ENCODE measurements around the gene CRTC1. TPM values are rescaled to one million over a fixed set of nuclear protein-coding genes. Genes with fewer than 3 reads are reported as not detected.

Gene CRTC1
- total and polyA plus RNA-seq, 2 of the 13 experiments (the other 11 are each of a cell fraction or from before 2014, with no cell fraction given): 2.0 to 2.7 TPM

- TF ChIP-seq STAT6 (CRISPR knock-in tag; IDR thresholded peaks at IDR 0.05; ENCODE audit: borderline replicate concordance) (no peak), RARA (CRISPR knock-in tag; IDR thresholded peaks at IDR 0.05) (peak; percentile 82), SAP130 (CRISPR knock-in tag; IDR thresholded peaks at IDR 0.05; ENCODE audit: low read depth) (peak; percentile 39; the same call in 1 of the 2 replicates), ZNF367 (CRISPR knock-in tag; IDR thresholded peaks at IDR 0.05; ENCODE audit: borderline replicate concordance) (no peak), ZNF160 (CRISPR knock-in tag; IDR thresholded peaks at IDR 0.05) (0 out of 2 replicates have a peak, but pooled peaks have one; percentile 46), HNF4G (IDR thresholded peaks at IDR 0.05; ENCODE audit: borderline replicate concordance, low read depth, low read length) (no peak), HNF4G (CRISPR knock-in tag; IDR thresholded peaks at IDR 0.05; ENCODE audit: borderline replicate concordance, low read depth) (peak; percentile 73; the same call in 1 of the 2 replicates), MAZ (IDR thresholded peaks at IDR 0.05; ENCODE audit: borderline replicate concordance, low read depth, low read length) (no peak), MAZ (CRISPR knock-in tag; IDR thresholded peaks at IDR 0.05; ENCODE audit: low read depth) (peak; percentile 44; the same call in 1 of the 2 replicates), HMGXB3 (CRISPR knock-in tag; IDR thresholded peaks at IDR 0.05; ENCODE audit: borderline replicate concordance) (0 out of 2 replicates have a peak, but pooled peaks have one; percentile 40), SNAPC5 (CRISPR knock-in tag; IDR thresholded peaks at IDR 0.05; ENCODE audit: borderline replicate concordance) (no peak), ZNF281 (CRISPR knock-in tag; IDR thresholded peaks at IDR 0.05; ENCODE audit: borderline replicate concordance) (peak; percentile 82; the same call in 1 of the 2 replicates), PAF1 (CRISPR knock-in tag; IDR thresholded peaks at IDR 0.05) (no peak), GRHL1 (CRISPR knock-in tag; conservative IDR thresholded peaks at IDR 0.05) (no peak), ELF1 (CRISPR knock-in tag; IDR thresholded peaks at IDR 0.05) (no peak; the same call in 1 of the 2 replicates), ZNF605 (CRISPR knock-in tag; IDR thresholded peaks at IDR 0.05) (peak; percentile 86), HNF4A (CRISPR knock-in tag; IDR thresholded peaks at IDR 0.05) (peak; percentile 79; the same call in 1 of the 2 replicates)
Observed at GRCh38 chr19:18731562-18732008, 48.1 kb downstream of the CRTC1 start (continued).

Measured in HepG2 (cell line).